Activated CD4-positive, CD25-positive, alpha-beta regulatory T cell treated with anti-CD3 and anti-CD28 coated beads, Interleukin-2, amount 50 U/mL, for 24 hours (primary cell): Measurements from ENCODE around the gene PCDHGA5.
"Not testable (repeated sequence)": the region's sequence is repeated elsewhere in the genome, so short reads cannot be mapped to it uniquely, and the experiment has no call there.

Source experiments
- ATAC-seq, 2 donors: fragments of 150-1000 bp; cut with Tn5 transposase; one replicate each; pipeline ENCODE4 v1.10.0; 2021; ENCODE audit warnings: mild to moderate bottlenecking in 1 of 2, moderate library complexity in 1 of 2

Gene PCDHGA5

GRCh38 chr5:141354900-141355469, 9.0 kb upstream of the PCDHGA5 start, which contains the start of gene PCDHGA4:
Gene PCDHGA4 (plus strand): TSS chr5:141355021. CDS start chr5:141355108, 87 bp downstream.
- no peak for ATAC-seq

DNA sequence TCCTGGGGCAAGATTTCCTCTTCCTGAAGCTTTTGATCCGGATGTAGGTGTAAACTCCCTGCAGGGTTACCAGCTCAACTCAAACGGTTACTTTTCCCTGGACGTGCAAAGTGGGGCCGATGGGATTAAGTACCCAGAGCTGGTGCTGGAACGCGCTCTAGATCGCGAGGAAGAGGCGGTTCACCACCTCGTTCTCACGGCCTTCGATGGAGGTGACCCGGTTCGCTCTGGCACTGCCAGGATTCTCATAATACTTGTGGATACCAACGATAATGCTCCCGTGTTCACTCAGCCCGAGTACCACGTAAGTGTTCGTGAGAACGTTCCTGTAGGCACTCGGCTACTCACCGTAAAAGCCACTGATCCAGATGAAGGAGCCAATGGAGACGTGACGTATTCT, 8.3 kb upstream of the PCDHGA5 start:
- ATAC-seq: no peak

- ATAC-seq: no peak
These were observed 7.8 kb upstream of the PCDHGA5 start for GRCh38 chr5:141356133-141356532.

DNA sequence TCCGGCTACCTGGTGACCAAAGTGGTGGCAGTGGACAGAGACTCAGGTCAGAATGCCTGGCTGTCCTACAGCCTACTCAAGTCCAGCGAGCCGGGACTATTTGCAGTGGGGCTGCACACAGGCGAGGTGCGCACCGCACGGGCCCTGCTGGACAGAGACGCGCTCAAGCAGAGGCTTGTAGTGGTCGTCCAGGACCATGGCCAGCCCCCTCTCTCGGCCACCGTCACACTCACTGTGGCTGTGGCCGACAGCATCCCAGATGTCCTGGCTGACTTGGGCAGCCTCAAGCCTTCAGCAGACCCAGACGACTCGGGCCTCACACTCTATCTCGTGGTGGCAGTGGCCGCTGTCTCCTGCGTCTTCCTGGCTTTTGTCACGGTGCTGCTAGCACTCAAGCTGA, 7.0 kb upstream of the PCDHGA5 start:
- no peak for ATAC-seq

DNA sequence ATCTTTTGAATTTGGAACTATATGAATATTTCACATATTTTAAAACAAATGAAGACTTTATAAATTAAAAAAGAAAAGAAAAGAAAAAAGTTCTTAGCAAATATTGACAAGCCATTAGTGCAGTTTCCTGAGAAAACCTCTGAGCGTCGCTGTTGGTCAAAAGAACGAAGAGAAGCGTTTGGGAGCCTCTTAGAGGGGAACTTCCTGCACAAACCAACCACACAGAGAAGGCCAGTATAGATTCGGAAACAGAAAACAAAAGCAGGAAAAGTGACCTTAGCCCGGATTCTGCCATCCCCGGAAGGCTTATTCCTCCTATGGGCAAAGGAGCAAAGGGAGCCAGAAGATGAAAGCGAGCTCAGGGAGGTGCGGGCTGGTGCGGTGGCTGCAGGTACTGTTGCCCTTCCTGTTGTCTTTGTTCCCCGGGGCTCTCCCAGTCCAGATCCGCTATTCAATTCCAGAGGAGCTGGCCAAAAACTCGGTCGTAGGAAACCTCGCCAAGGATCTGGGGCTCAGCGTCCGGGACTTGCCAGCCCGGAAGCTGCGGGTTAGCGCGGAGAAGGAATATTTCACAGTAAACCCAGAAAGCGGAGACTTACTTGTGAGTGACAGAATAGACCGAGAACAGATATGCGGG, 4.1 kb upstream of the PCDHGA5 start, which contains the start of gene PCDHGB2:
PCDHGB2 (plus strand) TSS at position 205 of the 637 bp plus-strand sequence; CDS start at position 347, 142 bp downstream.
- no peak for ATAC-seq

- ATAC-seq: no peak
These were observed 3.3 kb upstream of the PCDHGA5 start for GRCh38 chr5:141360685-141361084.

DNA sequence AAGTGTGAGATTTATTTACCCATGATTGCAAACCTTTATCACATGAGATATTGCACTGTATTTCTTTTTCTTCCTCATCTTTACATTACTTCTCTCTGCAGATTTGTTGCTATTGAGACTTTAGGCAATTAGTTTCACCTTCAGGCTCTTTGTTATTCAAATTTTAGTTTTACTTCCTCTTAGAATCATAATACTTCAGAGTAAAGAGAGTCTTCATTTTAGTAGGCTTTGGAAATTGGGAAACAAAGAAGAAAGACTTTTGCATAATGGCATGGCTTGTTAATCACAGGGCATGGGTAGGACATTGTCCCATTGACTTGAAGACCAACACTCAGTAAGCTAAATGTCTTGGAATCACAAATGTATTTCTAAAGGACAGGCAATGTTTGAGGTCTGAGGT, 1.2 kb upstream of the PCDHGA5 start:
- ATAC-seq: no peak

- no peak for ATAC-seq
These were observed 2.3 kb downstream of the PCDHGA5 start for GRCh38 chr5:141366016-141366896.

- ATAC-seq: peak; percentile 60 to 68
These were observed 6.3 kb downstream of the PCDHGA5 start, which contains the start of gene PCDHGB3 for GRCh38 chr5:141369994-141370848. Gene PCDHGB3 (plus strand): TSS chr5:141370242. CDS start chr5:141370395, 153 bp downstream.

GRCh38 chr5:141371572-141372475, 7.9 kb downstream of the PCDHGA5 start:
- no peak for ATAC-seq

GRCh38 chr5:141373673-141374317, 9.8 kb downstream of the PCDHGA5 start, which contains the start of gene PCDHGA6:
Gene PCDHGA6 (plus strand): TSS chr5:141373891. CDS start chr5:141374084, 193 bp downstream.
- ATAC-seq: no peak

DNA sequence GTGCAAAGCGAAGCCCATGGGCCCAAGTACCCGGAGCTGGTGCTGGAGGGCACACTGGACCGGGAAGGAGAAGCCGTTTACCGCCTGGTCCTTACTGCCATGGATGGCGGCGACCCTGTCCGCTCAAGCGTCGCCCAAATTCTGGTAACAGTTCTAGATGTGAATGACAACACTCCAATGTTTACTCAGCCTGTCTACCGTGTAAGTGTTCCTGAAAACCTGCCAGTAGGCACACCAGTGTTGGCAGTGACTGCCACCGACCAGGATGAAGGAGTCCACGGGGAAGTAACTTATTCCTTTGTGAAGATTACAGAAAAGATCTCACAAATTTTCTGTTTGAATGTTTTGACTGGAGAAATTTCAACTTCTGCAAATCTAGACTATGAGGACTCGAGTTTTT, 10.7 kb downstream of the PCDHGA5 start:
- no peak for ATAC-seq

DNA sequence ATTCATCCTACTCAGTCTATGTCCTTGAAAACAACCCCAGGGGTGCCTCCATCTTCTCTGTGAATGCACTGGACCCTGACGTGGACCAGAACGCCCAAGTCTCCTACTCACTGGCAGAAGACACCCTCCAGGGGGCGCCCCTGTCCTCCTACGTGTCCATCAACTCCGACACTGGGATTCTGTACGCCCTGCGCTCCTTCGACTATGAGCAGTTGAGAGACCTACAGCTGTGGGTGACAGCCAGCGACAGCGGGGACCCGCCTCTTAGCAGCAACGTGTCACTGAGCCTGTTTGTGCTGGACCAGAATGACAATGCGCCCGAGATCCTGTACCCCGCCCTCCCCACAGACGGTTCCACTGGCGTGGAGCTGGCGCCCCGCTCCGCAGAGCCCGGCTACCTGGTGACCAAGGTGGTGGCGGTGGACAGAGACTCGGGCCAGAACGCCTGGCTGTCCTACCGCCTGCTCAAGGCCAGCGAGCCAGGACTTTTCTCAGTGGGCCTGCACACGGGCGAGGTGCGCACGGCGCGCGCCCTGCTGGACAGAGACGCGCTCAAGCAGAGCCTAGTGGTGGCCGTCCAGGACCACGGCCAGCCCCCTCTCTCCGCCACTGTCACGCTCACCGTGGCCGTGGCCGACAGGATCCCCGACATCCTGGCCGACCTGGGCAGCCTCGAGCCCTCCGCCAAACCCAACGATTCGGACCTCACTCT, 11.6 kb downstream of the PCDHGA5 start:
- ATAC-seq: not testable (repeated sequence)

- no peak for ATAC-seq
These were observed 18.7 kb downstream of the PCDHGA5 start, which contains the start of gene PCDHGA7 for GRCh38 chr5:141382469-141383294. Gene PCDHGA7 (plus strand): TSS chr5:141382742. CDS start chr5:141382900, 158 bp downstream.

DNA sequence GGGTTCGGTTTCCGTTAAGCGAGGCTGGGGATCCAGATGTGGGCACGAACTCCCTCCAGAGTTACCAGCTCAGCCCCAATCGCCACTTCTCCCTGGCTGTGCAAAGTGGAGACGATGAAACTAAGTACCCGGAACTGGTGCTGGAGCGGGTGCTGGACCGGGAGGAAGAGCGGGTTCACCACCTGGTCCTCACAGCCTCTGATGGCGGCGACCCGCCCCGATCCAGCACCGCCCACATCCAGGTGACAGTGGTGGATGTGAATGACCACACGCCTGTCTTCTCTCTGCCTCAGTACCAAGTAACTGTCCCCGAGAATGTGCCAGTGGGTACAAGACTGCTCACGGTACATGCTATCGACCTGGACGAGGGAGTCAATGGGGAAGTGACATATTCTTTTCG, 19.4 kb downstream of the PCDHGA5 start:
- ATAC-seq: no peak

DNA sequence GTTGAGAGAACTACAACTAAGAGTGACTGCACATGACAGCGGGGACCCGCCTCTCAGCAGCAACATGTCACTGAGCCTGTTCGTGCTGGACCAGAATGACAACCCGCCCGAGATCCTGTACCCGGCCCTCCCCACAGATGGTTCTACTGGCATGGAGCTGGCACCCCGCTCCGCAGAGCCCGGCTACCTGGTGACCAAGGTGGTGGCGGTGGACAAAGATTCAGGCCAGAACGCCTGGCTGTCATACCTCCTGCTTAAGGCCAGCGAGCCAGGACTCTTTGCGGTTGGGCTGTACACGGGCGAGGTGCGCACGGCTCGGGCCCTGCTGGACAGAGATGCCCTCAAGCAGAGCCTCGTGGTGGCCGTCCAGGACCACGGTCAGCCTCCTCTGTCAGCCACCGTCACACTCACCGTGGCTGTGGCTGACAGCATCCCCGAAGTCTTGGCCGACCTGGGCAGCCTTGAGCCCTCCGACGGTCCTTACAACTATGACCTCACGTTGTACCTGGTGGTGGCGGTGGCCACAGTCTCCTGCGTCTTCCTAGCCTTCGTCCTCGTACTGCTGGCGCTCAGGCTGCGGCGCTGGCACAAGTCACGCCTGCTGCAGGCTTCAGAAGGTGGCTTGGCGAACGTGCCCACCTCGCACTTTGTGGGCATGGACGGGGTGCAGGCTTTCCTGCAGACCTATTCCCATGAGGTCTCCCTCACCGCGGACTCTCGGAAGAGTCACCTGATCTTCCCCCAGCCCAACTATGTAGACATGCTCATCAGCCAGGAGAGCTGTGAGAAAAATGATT, 20.7 kb downstream of the PCDHGA5 start:
- no peak for ATAC-seq

DNA sequence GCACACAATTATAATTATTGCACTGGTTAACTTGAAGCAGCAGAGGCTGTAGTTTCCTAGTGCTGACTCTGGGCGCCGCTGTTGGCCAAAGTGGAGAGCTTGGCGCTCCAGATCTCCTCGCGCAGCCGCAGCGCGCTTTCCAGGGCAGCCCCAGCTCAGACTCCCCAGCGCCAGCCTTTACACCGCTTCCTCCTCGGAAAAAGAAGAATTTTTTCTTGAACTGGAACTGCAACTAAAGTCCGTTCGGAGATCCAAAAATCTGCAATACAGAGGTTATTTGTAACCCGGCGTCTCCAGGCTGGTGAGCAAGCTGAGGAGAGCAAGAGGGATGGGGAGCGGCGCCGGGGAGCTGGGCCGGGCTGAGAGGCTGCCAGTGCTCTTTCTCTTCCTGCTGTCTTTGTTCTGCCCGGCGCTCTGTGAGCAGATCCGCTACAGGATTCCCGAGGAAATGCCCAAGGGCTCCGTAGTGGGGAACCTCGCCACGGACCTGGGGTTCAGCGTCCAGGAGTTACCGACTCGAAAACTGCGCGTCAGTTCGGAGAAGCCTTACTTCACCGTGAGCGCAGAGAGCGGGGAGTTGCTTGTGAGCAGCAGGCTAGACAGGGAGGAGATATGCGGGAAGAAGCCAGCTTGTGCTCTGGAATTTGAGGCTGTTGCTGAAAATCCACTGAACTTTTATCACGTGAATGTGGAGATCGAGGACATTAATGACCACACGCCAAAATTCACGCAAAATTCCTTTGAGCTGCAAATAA, 23.8 kb downstream of the PCDHGA5 start, which contains the start of gene PCDHGB4:
PCDHGB4 (plus strand) TSS at position 142 of the 755 bp plus-strand sequence; CDS start at position 329, 187 bp downstream.
- not testable (repeated sequence) for ATAC-seq
